BLaER1 treated with 17β-estradiol and CSF1 and Interleukin-3, amounts not matched to agents 10 nM and 100 nM (cell line): ENCODE data around the gene ZNF689.

Experiments used
- H3K27ac ChIP-seq, 11 experiments: shearing (Covaris generic); formaldehyde crosslinking; 2 replicates each; pipeline ENCODE4 v1.8.1; 2022
- H3K27me3 ChIP-seq, 11 experiments: shearing (Covaris generic); formaldehyde crosslinking; 2 replicates each; pipeline ENCODE4 v1.8.1; 2022
- H3K36me3 ChIP-seq, 11 experiments: shearing (Covaris generic); formaldehyde crosslinking; 2 replicates each; pipeline ENCODE4 v1.8.1; 2022
- H3K4me1 ChIP-seq, 10 experiments: shearing (Covaris generic); formaldehyde crosslinking; 2 replicates each; pipeline ENCODE4 v1.8.1; 2022
- H3K4me2 ChIP-seq, 11 experiments: shearing (Covaris generic); formaldehyde crosslinking; 2 replicates each; pipeline ENCODE4 v1.8.1; 2022
- H3K4me3 ChIP-seq, 10 experiments: shearing (Covaris generic); formaldehyde crosslinking; 2 replicates each; pipeline ENCODE4 v1.8.1; 2022
- H3K9ac ChIP-seq, 11 experiments: shearing (Covaris generic); formaldehyde crosslinking; 2 replicates each; pipeline ENCODE4 v1.8.1; 2022
- H3K9me3 ChIP-seq, 11 experiments: shearing (Covaris generic); formaldehyde crosslinking; replicated peaks in 1 of 11; 2 replicates each; pipeline ENCODE4 v1.8.1; 2022
- H4K20me1 ChIP-seq, 11 experiments: shearing (Covaris generic); formaldehyde crosslinking; 2 replicates each; pipeline ENCODE4 v1.8.1; 2022
- Cebpa-rat ChIP-seq, 11 experiments: shearing (Covaris generic); IDR thresholded peaks; 2 replicates each; pipeline ENCODE4 v1.8.1; 2022

Gene ZNF689

GRCh38 chr16:30606004-30606403 lies 4.2 kb downstream of the ZNF689 start:
- Histone ChIP-seq H3K36me3 (peaks cover 40 to 77% (median 69%) of the 10 kb centered on the region in 11 experiments), H3K27me3 (no peaks in the 10 kb centered on the region), H3K9ac (peak overlapping the region in 2 of 11 experiments; percentile 9 to 39; a peak in 1 of 22 replicates), H3K4me3 (no peak overlapping the region), H3K4me1 (peaks cover 18 to 81% (median 40%) of the 10 kb centered on the region in 10 experiments), H3K4me2 (peak overlapping the region in 3 of 11 experiments; percentile 38 to 87 (median 79); a peak in 5 of 22 replicates), H4K20me1 (peaks cover 0 to 32% (median 17%) of the 10 kb centered on the region in 11 experiments; a peak in 11 of 22 replicates), H3K9me3 (no peaks in the 10 kb centered on the region), H3K27ac (0 out of 22 replicates have a peak overlapping the region, but pooled peaks of 1 of the 11 experiments have one; percentile 36)
- no peak for TF ChIP-seq Cebpa-rat (IDR thresholded peaks at IDR 0.05)

GRCh38 chr16:30605158-30605557 lies 5.0 kb downstream of the ZNF689 start:
- H3K9me3 ChIP-seq = no peaks in the 10 kb centered on the region
- peaks cover 40 to 84% (median 69%) of the 10 kb centered on the region in 11 experiments for H3K36me3 ChIP-seq
- H4K20me1 ChIP-seq = peaks cover 0 to 32% (median 17%) of the 10 kb centered on the region in 11 experiments; a peak in 11 of 22 replicates
- no peak for TF ChIP-seq Cebpa-rat (IDR thresholded peaks at IDR 0.05)
- peaks cover 12 to 75% (median 34%) of the 10 kb centered on the region in 10 experiments for H3K4me1 ChIP-seq
- H3K4me3 ChIP-seq = no peak overlapping the region
- H3K9ac ChIP-seq = peak overlapping the region in 3 of 11 experiments; percentile 9 to 39 (median 38); a peak in 3 of 22 replicates
- peak overlapping the region in 2 of 11 experiments; percentile 15 to 36; a peak in 2 of 22 replicates for H3K27ac ChIP-seq
- H3K4me2 ChIP-seq = peak overlapping the region in 3 of 11 experiments; percentile 38 to 87 (median 79); a peak in 6 of 22 replicates
- no peaks in the 10 kb centered on the region for H3K27me3 ChIP-seq

GRCh38 chr16:30604316-30604947 lies 5.8 kb downstream of the ZNF689 start:
- Histone ChIP-seq H4K20me1 (peaks cover 0 to 32% (median 17%) of the 10 kb centered on the region in 11 experiments; a peak in 11 of 22 replicates), H3K4me2 (peak overlapping the region in 3 of 11 experiments; percentile 78 to 87 (median 79); a peak in 5 of 22 replicates), H3K9ac (peak overlapping the region in 1 of 11 experiments; percentile 39; a peak in 3 of 22 replicates), H3K4me1 (peaks cover 11 to 75% (median 34%) of the 10 kb centered on the region in 10 experiments), H3K4me3 (no peak overlapping the region), H3K9me3 (no peaks in the 10 kb centered on the region), H3K36me3 (peaks cover 40 to 84% (median 69%) of the 10 kb centered on the region in 11 experiments), H3K27ac (peak overlapping the region in 1 of 11 experiments; percentile 15; a peak in 2 of 22 replicates), H3K27me3 (no peaks in the 10 kb centered on the region)
- TF ChIP-seq Cebpa-rat (IDR thresholded peaks at IDR 0.05) = no peak

GRCh38 chr16:30603945-30604315 lies 6.3 kb downstream of the ZNF689 start:
- Histone ChIP-seq H3K9ac (no peak overlapping the region), H3K36me3 (peaks cover 40 to 84% (median 69%) of the 10 kb centered on the region in 11 experiments), H4K20me1 (peaks cover 0 to 32% (median 17%) of the 10 kb centered on the region in 11 experiments; a peak in 11 of 22 replicates), H3K4me1 (peaks cover 6 to 70% (median 30%) of the 10 kb centered on the region in 10 experiments), H3K27ac (0 out of 22 replicates have a peak overlapping the region, but pooled peaks of 1 of the 11 experiments have one; percentile 14), H3K27me3 (no peaks in the 10 kb centered on the region), H3K9me3 (no peaks in the 10 kb centered on the region), H3K4me3 (no peak overlapping the region), H3K4me2 (peak overlapping the region in 5 of 11 experiments; percentile 29 to 87 (median 78); a peak in 8 of 22 replicates)
- no peak for TF ChIP-seq Cebpa-rat (IDR thresholded peaks at IDR 0.05)

- Histone ChIP-seq H3K36me3 (peaks cover 37 to 74% (median 60%) of the 10 kb centered on the region in 11 experiments), H3K9me3 (no peaks in the 10 kb centered on the region), H4K20me1 (peaks cover 0 to 32% (median 17%) of the 10 kb centered on the region in 11 experiments; a peak in 11 of 22 replicates), H3K4me3 (no peak overlapping the region), H3K4me1 (peaks cover 0 to 64% (median 24%) of the 10 kb centered on the region in 10 experiments; a peak in 15 of 20 replicates), H3K27ac (peak overlapping the region in 4 of 11 experiments; percentile 2 to 46 (median 26); a peak in 6 of 22 replicates), H3K27me3 (no peaks in the 10 kb centered on the region), H3K4me2 (peak overlapping the region in 6 of 11 experiments; percentile 28 to 87 (median 64); a peak in 11 of 22 replicates), H3K9ac (peak overlapping the region in 2 of 11 experiments; percentile 13 to 46; a peak in 3 of 22 replicates)
- TF ChIP-seq Cebpa-rat (IDR thresholded peaks at IDR 0.05) = no peak
Measured at GRCh38 chr16:30602616-30603277, 7.4 kb downstream of the ZNF689 start.

- peaks cover 0 to 32% (median 17%) of the 10 kb centered on the region in 11 experiments; a peak in 11 of 22 replicates for H4K20me1 ChIP-seq
- peak overlapping the region in 4 of 11 experiments; percentile 50 to 87 (median 78); a peak in 8 of 22 replicates for H3K4me2 ChIP-seq
- H3K36me3 ChIP-seq = peaks cover 31 to 66% (median 53%) of the 10 kb centered on the region in 11 experiments
- TF ChIP-seq Cebpa-rat (IDR thresholded peaks at IDR 0.05) = no peak
- H3K27ac ChIP-seq = peak overlapping the region in 2 of 11 experiments; percentile 37 to 46; a peak in 3 of 22 replicates
- no peak overlapping the region for H3K4me3 ChIP-seq
- H3K9ac ChIP-seq = no peak overlapping the region
- peaks cover 0 to 58% (median 22%) of the 10 kb centered on the region in 10 experiments; a peak in 14 of 20 replicates for H3K4me1 ChIP-seq
- H3K27me3 ChIP-seq = no peaks in the 10 kb centered on the region
- H3K9me3 ChIP-seq = no peaks in the 10 kb centered on the region
Measured at GRCh38 chr16:30601966-30602365, 8.2 kb downstream of the ZNF689 start.

GRCh38 chr16:30600929-30601328 lies 9.3 kb downstream of the ZNF689 start:
- H3K9ac ChIP-seq = no peak overlapping the region
- no peaks in the 10 kb centered on the region for H3K9me3 ChIP-seq
- peaks cover 21 to 56% (median 43%) of the 10 kb centered on the region in 11 experiments for H3K36me3 ChIP-seq
- no peak for TF ChIP-seq Cebpa-rat (IDR thresholded peaks at IDR 0.05)
- H3K4me3 ChIP-seq = no peak overlapping the region
- no peak overlapping the region for H3K27ac ChIP-seq
- no peak overlapping the region for H3K4me2 ChIP-seq
- peaks cover 0 to 52% (median 22%) of the 10 kb centered on the region in 10 experiments; a peak in 14 of 20 replicates for H3K4me1 ChIP-seq
- no peaks in the 10 kb centered on the region for H3K27me3 ChIP-seq
- peaks cover 0 to 32% (median 17%) of the 10 kb centered on the region in 11 experiments; a peak in 11 of 22 replicates for H4K20me1 ChIP-seq

- no peak overlapping the region for H3K4me2 ChIP-seq
- no peak for TF ChIP-seq Cebpa-rat (IDR thresholded peaks at IDR 0.05)
- H3K4me1 ChIP-seq = peaks cover 0 to 45% (median 22%) of the 10 kb centered on the region in 10 experiments; a peak in 14 of 20 replicates
- H3K4me3 ChIP-seq = no peak overlapping the region
- H3K9me3 ChIP-seq = no peaks in the 10 kb centered on the region
- H3K27me3 ChIP-seq = no peaks in the 10 kb centered on the region
- H3K9ac ChIP-seq = no peak overlapping the region
- peaks cover 0 to 32% (median 17%) of the 10 kb centered on the region in 11 experiments; a peak in 11 of 22 replicates for H4K20me1 ChIP-seq
- peaks cover 18 to 54% (median 35%) of the 10 kb centered on the region in 11 experiments for H3K36me3 ChIP-seq
- H3K27ac ChIP-seq = no peak overlapping the region
Measured at GRCh38 chr16:30600215-30600614, 10.0 kb downstream of the ZNF689 start.
